ENCODE measurements around the gene BOD1. TPM values are rescaled to one million over a fixed set of nuclear protein-coding genes. Genes with fewer than 3 reads are reported as not detected.

BOD1 gene
- total and polyA plus RNA-seq, 9 of the 15 experiments (the other 6 are each of a cell fraction or from before 2014, with no cell fraction given), result 10.1 to 31.6 (median 22.6) TPM

GRCh38 chr5:173664154-173664526 is 47.7 kb upstream of the BOD1 start:
- no peaks in the 10 kb centered on the region for H3K36me3 ChIP-seq (ENCODE audit: control insufficient read depth, insufficient read depth, low read length)
- in situ Hi-C loops (cut with MboI), result no loop called here
- TF ChIP-seq SPI1 (IDR thresholded peaks at IDR 0.05; ENCODE audit: borderline replicate concordance, low read depth, low read length) (peak; percentile 80), EP300 (IDR thresholded peaks at IDR 0.05; ENCODE audit: low read length) (0 out of 2 replicates have a peak, but pooled peaks have one; percentile 21), ATF7 (IDR thresholded peaks at IDR 0.05) (peak; percentile 10; the same call in 1 of the 2 replicates), BMI1 (IDR thresholded peaks at IDR 0.05; ENCODE audit: low read length) (0 out of 2 replicates have a peak, but pooled peaks have one; percentile 25), KDM4B (IDR thresholded peaks at IDR 0.05; ENCODE audit: borderline replicate concordance in 2 of 2, low read depth in 1 of 2) (0 out of 4 replicates have a peak, but pooled peaks of 1 of the 2 experiments have one; percentile 46), PML (IDR thresholded peaks at IDR 0.05; ENCODE audit: low read length) (no peak), CBX3 (IDR thresholded peaks at IDR 0.05; ENCODE audit: borderline replicate concordance in 1 of 2, low read length in 2 of 2) (no peak), CTBP1 (IDR thresholded peaks at IDR 0.05; ENCODE audit: borderline replicate concordance) (peak; percentile 59; the same call in 1 of the 2 replicates), VEZF1 (CRISPR knock-in tag; IDR thresholded peaks at IDR 0.05) (peak; percentile 80), MAZ (CRISPR knock-in tag; conservative IDR thresholded peaks at IDR 0.05 in 1 of 2, IDR thresholded peaks at IDR 0.05 in 1 of 2) (peak in 1 of 2 experiments; percentile 53; a peak in 1 of 4 replicates), RCOR1 (IDR thresholded peaks at IDR 0.05; ENCODE audit: borderline replicate concordance in 1 of 2, low read depth in 2 of 2, low read length in 2 of 2) (peak in 1 of 2 experiments; percentile 60; a peak in 1 of 4 replicates), NRF1 (conservative IDR thresholded peaks at IDR 0.05 in 1 of 2, IDR thresholded peaks at IDR 0.05 in 1 of 2) (no peak), NEUROD1 (IDR thresholded peaks at IDR 0.05; ENCODE audit: borderline replicate concordance, low read depth, low read length, partially characterized antibody) (peak; percentile 46), RFX1 (IDR thresholded peaks at IDR 0.05) (peak; percentile 87), RNF2 (IDR thresholded peaks at IDR 0.05) (peak; percentile 69; the same call in 1 of the 2 replicates), HLTF (IDR thresholded peaks at IDR 0.05) (no peak), ZNF175 (CRISPR knock-in tag; IDR thresholded peaks at IDR 0.05; ENCODE audit: low read depth) (0 out of 2 replicates have a peak, but pooled peaks have one; percentile 58), ZFP91 (CRISPR knock-in tag; IDR thresholded peaks at IDR 0.05) (peak; percentile 95)

More at GRCh38 chr5:173664154-173664526, 47.7 kb upstream of the BOD1 start:
- peak overlapping the region; percentile 54 for H2AFZ ChIP-seq (ENCODE audit: low read depth, low read length)
- no peaks in the 10 kb centered on the region for H3K27me3 ChIP-seq (ENCODE audit: control insufficient read depth in 2 of 2, insufficient read depth in 2 of 2, low read length in 2 of 2)
- no TSS peak for BruUV-seq (replicated peaks)
- ATAC-seq, result peak; percentile 90
- H3K27ac ChIP-seq (ENCODE audit: extremely low read depth, low read depth, low read length), result no peak overlapping the region
- no peak overlapping the region; the same call in 1 of the 2 replicates for H3K4me2 ChIP-seq (ENCODE audit: insufficient read depth, low read length)
- CTCF ChIA-PET (ENCODE audit: low intra/inter-chr PET ratio), result no interaction called here
- H3K9ac ChIP-seq (ENCODE audit: insufficient read depth in 1 of 2, low read depth in 2 of 2, low read length in 2 of 2), result no peak overlapping the region
- no peaks in the 10 kb centered on the region; a peak in 1 of 5 replicates for H3K4me1 ChIP-seq (replicated peaks in 1 of 2; ENCODE audit: control insufficient read depth in 2 of 2, insufficient read depth in 2 of 2, low read length in 2 of 2)
- no peaks in the 10 kb centered on the region for H4K20me1 ChIP-seq (replicated peaks; ENCODE audit: control insufficient read depth, insufficient read depth, low read length)
- no peak overlapping the region for H3K4me3 ChIP-seq
- POLR2A ChIA-PET, result interaction anchor here (0.6 kb wide), 1 partner anchor 41 kb away, joined by 4 read pairs; no protein-coding TSS in a partner anchor
- WGBS (ENCODE audit: insufficient coverage, low coverage, missing lambda C conversion rate), result 6% methylated on average over 5 of the region's 6 CpGs
- DNase-seq (ENCODE audit: extremely low read depth in 1 of 4, low spot score in 3 of 4), result peak; percentile 32 to 49 (median 33)
- intact Hi-C loops (cut with micrococcal nuclease), result no loop called here
- no peaks in the 10 kb centered on the region for H3K9me1 ChIP-seq (ENCODE audit: control insufficient read depth, insufficient read depth, low read length)
- H3K79me2 ChIP-seq (ENCODE audit: control insufficient read depth, insufficient read depth, low read length), result no peaks in the 10 kb centered on the region
- FAIRE-seq, result no peak
- H3K9me3 ChIP-seq (replicated peaks; ENCODE audit: control insufficient read depth, insufficient read depth, low read depth, low read length), result peaks cover 2% of the 10 kb centered on the region; the same call in 1 of the 2 replicates

Measured in K562 (cell line).